ENCODE results near the gene THAP9.

DNA sequence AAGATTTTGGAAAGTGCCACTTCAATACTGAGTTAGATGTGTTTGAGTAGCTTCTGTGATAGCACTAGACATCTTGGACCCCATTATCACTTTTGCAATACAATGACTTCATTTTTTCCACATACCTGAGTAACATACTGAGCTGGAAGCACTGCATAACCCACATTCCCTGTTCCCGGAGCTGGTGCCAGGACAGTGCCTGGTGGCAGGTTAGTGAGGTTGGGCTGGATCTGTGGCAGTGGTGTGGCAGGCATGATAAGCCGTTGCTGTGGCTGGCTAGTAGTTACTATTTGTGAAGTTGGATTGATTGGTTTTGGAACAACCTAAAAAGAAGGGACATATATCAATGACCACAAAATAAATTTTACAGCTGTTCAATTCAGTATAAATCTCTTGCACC lies 38.9 kb downstream of the THAP9 start:
- TF ChIP-seq, protein P1, sequence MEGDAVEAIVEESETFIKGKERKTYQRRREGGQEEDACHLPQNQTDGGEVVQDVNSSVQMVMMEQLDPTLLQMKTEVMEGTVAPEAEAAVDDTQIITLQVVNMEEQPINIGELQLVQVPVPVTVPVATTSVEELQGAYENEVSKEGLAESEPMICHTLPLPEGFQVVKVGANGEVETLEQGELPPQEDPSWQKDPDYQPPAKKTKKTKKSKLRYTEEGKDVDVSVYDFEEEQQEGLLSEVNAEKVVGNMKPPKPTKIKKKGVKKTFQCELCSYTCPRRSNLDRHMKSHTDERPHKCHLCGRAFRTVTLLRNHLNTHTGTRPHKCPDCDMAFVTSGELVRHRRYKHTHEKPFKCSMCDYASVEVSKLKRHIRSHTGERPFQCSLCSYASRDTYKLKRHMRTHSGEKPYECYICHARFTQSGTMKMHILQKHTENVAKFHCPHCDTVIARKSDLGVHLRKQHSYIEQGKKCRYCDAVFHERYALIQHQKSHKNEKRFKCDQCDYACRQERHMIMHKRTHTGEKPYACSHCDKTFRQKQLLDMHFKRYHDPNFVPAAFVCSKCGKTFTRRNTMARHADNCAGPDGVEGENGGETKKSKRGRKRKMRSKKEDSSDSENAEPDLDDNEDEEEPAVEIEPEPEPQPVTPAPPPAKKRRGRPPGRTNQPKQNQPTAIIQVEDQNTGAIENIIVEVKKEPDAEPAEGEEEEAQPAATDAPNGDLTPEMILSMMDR (IDR thresholded peaks at IDR 0.05): no peak
- TF ChIP-seq POLR2A (IDR thresholded peaks at IDR 0.05): no peak
